COLO668 (cell line): ENCODE results near the gene APOBEC3H.

Experiments used
- DNase-seq: peaks from one replicate; lab custom pipeline; 2025; ENCODE audit not compliant: unreplicated experiment; lab: John Stamatoyannopoulos, UW

The APOBEC3H gene

DNA sequence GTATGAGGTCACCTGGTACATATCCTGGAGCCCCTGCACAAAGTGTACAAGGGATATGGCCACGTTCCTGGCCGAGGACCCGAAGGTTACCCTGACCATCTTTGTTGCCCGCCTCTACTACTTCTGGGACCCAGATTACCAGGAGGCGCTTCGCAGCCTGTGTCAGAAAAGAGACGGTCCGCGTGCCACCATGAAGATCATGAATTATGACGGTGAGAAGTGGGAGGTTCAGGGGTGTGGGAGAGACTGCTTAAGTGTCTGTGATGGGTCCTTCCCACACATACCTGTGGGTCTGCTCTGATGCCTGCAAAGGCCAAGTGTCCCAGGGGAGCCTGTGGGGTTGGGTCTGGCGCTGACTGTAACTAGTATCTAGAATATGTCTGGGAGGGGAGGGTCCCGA, 16.0 kb upstream of the APOBEC3H start:
- DNase-seq, result no peak

DNA sequence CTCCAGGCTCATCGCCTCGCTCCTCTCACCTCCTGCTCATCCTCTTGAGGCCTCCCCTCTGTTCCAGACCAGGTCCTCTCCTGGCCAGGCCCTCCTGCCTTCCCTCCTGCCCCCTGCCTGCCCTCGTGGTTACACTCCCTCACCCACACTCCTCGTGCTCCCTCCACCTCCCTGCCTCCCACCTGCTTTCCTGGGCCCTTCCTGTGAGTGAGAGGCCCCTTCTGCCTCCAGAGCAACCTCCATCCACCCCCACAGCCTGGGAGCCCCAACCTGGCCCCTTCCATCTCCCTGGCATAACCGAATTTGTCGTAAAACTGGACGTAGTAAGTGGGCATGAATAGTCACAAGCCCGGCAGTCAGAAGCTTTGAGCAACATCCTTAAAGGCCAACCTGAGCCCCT, 15.4 kb upstream of the APOBEC3H start:
- no peak for DNase-seq

DNA sequence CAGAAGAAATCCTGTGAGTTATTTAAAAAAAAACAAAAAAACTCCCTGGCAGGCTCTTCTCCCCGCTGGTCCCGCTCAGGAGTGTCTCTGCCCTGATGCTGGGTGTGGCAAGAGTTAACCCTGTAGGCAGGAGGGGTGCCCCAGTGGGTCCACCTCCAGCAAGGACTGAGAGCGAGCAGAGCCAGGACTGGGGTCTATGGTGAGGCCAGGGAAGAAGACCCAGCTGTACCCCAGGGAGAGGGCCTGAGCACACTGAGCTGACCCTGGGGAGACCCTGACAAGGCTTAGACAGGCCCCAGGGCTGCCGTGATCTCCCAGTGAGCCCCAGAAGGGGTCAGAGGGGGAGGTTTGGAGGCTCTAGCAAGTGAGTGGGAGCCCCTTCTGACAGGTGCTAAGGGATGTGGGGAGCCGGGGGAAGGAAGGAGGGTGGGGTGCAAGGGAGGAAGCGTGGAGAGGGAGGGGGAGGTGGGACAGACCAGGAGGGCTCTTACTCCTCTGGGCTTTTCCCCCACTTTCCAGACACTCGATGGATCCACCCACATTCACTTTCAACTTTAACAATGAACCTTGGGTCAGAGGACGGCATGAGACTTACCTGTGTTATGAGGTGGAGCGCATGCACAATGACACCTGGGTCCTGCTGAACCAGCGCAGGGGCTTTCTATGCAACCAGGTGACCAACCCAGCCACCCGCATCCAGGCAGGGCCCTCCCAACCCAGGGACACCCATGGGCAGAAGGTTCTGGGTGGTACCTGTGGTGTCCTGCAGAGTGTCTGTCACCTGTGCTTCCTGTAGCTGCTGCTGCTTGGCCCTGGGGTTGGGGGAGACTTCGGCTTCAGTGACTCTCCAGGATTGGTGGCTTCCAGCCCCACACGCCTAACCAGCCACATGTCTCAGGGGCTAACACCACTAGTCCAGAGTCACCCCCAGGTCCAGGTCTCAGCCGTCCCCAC, 13.6 kb upstream of the APOBEC3H start:
- DNase-seq, result no peak

DNA sequence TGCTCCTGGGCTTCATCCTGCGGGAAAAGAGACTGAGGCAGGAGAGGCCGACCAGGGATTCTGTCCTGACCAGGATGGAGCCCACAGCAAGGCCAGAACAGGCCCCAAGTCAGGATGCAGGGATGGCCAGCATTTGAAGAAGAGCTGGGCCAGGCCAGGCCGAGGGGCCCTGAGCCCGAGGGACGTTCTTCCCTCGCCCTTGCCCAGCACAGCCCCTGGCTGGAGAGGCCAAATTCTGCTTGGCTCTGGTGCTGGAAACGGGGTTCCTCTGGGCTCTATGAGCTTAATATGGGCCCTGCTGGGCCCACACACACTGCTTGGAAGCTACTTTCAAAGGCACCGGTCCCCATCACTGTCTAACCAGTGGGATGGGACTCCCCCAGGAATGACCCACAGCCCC, 12.4 kb upstream of the APOBEC3H start:
- no peak for DNase-seq

DNA sequence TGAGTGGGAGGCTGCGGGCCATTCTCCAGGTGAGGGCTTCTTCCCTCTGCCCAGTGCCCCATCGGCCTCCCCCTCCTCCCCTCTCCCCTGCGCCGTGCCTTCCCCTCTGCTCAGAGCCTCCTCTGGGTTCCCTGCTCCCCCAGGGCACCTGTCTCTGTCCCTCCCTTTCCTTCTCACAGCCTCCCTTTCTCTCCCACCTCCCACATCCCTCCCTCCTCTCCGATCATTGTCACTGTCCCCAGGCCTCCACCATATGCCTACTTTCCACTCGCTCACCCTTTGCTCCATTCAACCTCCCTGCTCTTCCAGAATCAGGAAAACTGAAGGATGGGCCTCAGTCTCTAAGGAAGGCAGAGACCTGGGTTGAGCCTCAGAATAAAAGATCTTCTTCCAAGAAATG, 9.9 kb upstream of the APOBEC3H start:
- DNase-seq, result no peak

DNA sequence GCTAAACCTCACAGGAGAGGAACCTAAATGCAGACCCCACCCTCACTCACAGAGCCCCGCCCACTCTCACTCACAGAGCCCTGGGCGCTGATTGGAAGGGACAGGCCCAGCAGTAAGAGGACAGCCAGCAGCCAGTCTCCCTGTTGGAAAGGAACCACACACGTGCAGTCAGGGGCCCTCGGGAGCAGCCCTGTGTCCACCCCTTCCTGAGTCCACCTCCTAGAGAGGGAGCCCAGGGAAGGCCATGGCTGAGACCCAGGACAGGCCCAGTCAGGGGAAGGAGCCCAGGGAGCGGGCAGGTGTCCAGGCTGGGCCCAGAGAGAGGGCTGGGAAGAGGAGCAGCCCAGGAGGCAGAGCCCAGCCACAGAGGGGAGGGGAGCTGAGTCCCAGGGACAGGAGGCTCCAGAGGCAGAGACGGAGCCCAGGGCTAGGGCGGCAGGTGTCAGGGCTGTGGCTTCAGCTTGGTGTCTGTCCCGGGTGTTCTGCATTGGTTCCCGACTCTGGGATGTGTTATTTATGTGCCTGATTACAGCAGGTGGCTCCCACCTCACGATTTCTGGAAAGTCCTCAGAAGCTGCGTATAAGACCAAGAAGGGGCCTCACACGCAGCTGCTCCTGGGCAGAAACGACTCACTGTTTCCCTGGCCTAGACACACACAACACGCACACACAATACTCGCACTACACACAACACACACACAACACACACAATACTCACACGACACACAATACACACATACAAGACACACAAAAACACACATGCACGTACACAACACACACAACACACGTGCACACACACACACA, 9.0 kb upstream of the APOBEC3H start:
- no peak for DNase-seq

DNA sequence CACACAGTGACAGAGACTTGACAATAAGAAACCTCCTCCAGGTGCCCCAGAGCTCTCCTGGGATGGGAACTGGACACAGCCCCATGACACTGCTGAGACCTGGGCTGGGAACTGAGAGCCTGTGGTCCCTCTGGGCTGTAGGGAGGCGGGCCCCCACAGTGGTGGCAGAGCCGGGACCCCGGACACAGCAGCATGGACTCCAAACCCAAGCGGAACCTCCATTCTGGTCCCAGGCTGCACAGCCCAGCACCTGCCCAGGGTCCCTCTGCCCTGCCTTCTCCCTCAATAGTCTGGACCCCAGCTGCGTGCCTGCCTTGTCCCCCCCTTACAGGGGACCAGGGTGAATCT, 8.4 kb upstream of the APOBEC3H start:
- DNase-seq, result no peak

DNA sequence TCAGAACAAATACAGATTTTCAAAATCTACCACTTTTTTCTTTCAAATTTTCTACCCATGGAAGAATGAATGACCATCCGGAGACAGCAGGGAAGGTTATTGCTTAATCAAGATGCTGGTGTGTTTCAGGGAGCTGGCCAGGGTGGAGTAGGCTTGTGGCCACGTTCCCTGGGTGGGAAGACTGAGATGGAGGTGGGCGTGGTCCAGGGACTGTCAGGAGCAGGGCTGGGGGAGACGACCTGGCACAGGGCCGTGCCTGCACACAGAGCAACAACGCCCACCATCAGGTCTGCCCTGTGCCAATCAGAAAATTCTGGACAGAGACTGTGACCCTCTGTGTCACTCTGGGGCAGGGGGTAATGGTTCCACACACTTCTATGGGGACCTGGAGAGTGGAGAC, 7.1 kb upstream of the APOBEC3H start:
- DNase-seq, result no peak

DNA sequence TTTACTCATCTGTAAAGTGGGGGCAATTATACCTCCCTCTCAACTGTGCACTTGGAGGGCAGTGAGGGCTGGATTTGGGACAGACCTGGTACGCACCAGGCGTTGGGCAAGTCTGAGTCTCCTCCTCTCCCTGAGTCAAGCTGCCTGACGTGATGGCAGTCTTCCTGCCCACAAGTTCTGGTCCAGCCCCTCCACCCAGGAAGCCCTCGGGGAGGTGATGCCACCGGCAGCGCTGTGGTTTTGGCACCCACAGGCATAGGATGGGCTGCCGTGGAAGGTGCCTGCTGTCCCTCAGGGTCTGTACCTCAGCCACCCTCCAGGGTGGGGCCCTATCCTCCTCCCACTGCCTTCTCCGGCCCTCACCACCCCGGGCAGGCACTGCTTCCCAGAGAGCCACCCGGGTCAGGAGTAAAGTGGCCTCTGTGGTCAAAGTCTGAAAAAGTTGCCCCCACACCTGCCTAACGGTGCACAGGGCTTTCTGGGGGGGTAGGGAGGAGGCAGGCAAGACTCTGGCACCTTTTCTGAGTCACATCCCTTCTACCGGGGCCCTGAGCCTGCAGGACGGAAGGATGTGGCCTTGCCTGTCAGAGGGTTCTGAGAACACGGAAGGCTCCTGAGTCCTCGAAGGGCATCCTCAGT, 6.5 kb upstream of the APOBEC3H start:
- DNase-seq, result no peak

DNA sequence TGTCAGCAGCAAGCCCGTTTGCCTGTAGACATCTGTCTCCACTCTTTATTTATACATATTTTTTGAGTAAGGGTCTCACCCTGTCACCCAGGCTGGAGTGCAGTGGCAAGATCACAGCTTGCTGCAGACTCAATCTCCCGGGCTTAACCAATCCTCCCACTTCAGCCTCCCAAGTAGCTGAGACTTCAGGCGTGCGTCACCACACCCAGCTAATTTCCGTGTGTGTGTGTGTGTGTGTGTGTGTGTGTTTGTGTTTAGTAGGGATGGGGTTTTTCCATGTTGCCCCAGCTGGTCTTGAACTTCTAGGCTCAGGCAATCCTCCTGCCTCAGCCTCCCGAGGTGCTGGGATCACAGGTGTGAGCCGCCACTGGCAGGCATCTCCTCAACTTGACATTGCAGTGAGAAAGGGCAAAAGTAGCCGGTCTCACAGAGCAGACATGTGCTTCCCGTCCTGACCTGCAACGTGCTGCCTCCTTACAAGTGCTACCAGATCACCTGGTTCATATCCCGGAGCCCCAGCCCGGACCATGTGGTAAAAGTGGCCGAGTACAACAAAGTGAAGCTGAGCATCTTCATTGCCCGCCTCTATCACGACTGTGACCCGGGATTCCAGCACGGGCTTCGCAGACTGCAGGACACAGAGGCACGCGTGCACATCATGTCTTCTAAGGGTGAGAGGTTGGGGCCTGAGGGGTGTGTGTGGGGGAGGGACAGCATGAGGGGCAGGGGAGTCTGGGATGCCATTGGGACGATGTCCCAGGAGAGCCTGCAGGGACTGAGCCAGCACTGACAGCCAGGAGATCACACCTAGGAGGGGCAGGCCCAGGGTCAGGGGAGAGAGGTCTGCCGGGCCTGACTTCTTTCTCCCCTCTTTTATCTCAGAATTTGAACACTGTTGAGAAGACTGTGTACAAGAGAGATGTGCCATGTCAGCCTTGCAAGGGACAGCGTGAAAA, 5.6 kb upstream of the APOBEC3H start:
- DNase-seq, result no peak

DNA sequence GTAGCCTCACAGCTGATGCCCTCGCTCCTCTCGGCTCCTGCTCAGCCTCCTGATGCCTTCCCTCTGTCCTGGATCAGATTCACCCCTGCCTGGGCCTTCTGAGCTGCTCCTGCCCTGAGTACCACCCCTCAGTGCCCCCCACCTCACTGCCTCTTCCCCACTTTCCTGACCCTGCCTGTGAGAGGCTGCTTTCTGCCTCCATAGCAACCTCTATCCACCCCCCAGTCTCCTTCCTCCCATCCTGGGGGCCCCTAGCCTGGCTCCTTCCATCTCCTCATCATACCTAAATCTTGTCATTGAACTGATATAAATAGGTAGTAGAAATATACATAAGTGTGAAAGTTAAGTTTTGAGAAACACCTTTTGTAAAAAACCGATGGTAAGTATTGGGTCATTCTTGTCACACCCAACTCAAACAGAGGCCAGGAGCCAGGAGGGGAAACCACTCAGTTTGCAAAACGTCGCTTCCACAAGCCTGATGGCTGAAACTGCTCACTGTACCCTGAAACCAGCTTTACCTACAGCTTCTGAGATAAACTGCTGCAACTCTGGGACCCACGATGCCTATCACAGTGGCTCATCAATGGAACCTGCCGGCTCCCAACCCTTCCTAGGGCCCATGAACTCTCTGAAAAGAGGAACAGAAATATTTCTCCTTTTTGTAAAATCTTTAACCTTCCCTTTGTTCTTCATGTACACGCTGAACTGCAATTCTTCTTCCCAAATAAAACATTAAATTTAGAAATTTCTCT, 4.8 kb upstream of the APOBEC3H start:
- DNase-seq, result no peak

DNA sequence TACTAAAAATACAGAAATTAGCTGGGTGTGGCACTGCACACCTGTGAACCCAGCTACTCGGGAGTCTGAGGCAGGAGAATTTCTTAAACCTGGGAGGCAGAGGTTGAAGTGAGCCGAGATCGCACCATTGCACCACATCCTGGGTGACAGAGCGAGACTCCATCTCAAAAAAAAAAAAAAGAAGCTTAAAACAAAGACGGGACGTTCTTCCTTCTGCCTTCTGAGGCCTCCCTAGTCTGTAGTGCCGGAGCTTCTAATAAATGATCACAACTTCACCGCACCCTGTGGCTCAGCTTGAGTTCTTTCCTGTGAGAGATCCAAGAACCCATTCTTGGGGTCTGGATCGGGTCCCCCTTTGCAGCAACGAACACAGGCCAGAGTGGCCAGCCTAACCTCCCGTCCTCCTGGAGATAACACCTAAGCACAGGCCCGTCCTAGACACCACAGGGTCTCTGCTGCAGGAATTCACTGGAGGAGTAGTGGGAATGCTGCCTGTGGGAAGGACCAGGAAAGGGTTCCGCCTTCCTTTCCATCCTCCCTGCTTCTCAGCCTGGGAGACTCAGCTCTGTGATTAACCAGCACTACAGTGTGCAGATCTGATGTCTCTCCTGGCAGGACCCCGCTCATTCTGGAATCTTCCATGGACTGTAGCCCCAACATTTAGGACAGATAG, 2.2 kb upstream of the APOBEC3H start:
- DNase-seq, result no peak

DNA sequence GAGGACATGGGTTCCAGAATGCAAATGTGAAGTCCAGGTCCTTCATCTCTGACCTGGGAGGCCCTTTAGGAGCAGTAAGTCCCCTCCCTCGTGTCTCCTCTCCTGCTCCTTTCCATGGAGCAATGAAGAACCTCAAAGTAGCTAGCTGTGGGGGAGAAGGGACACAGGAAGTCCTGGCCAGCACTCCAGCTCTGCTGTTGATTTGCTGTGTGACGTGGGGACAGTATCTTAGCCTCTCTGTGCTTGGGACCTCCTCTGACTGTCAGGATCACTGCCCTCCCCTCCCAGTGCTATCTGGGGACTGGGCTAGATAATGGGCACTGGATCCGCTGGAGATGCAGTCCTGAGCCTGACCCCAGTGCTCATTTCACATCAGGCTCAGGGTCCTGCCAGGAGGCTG, 1.1 kb upstream of the APOBEC3H start:
- DNase-seq, result no peak

DNA sequence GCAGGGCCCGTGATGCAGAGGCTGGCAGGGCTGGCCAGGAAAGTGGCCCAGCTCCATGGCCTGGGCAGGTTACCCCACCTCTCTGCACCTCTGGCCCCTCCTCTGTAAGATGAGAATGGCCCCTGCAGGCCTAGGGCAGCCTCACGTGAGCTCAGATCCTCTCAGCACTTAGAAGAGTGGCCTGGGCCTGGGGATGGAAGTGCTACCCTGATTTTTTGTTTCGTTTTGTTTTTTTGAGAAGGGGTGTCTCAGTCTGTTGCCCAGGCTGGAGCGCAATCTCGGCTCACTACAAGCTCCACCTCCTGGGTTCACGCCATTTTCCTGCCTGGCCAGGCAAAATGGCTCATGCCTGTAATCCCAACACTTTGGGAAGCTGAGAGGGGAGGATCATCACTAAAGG, 982 bp downstream of the APOBEC3H start:
- no peak for DNase-seq

DNA sequence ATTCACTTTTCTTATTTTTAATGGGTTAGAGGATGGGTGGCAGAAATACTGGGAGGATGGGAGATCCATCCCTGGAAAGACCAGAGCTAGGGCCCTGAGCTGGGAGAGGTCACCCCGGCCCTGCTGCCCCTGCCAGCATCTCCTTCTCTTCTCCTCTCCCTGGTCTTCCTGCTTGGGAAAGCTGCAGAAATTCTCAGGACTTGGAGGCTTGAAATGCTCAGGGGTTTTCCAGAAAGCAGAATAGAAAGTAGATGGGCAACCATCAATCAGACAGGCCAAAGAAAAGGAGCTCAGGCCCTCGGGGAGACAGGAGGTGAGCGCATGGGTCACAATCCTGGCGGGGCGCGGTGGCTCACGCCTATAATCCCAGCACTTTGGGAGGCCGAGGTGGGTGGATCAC, 1.5 kb downstream of the APOBEC3H start:
- no peak for DNase-seq

DNA sequence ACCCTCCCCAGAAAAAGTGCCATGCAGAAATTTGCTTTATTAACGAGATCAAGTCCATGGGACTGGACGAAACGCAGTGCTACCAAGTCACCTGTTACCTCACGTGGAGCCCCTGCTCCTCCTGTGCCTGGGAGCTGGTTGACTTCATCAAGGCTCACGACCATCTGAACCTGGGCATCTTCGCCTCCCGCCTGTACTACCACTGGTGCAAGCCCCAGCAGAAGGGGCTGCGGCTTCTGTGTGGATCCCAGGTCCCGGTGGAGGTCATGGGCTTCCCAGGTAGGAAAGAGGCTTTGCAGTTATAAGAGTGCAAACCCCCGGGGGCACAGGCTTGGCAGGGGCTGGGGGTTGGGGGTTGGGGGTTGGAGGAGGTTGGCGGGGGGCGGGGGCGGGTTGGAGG, 4.2 kb downstream of the APOBEC3H start:
- DNase-seq, result no peak

DNA sequence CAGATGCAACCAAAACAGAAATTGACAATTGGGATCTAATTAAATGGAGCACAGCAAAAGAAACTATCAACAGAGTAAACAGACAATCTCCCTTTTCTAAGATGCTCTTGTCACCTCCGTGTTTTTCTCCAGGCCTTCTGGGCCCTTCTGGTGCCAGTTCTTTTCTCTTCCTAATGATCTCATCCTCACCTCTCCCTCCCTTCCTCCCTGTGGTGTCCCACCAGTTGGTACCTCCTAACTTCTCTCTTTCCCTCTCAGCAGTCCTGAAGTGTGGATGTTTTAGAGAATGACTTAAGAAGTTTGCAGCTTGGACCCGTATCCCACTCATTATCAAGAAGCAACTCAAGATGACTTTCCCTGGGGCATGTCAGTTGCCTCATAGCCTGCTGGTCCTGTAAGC, 6.4 kb downstream of the APOBEC3H start:
- DNase-seq, result no peak

DNA sequence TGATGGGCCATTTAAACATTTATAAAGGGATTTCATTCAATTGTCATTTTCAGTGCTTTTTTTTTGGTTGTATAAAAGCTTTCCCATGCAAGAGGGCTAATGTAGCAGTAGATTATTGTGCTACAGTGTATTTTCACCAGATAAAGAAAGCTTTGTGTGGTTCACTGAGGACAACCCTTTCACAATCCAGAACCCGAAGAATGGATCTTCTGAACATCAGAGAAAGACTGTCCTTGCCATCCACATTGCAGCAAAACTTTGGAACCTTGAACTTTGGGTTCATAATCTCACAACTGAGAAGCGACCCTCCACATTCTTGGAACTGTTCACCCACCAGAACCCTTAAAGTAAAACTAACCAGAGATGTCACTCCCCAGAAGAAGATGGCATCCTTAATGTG, 9.3 kb downstream of the APOBEC3H start:
- no peak for DNase-seq

DNA sequence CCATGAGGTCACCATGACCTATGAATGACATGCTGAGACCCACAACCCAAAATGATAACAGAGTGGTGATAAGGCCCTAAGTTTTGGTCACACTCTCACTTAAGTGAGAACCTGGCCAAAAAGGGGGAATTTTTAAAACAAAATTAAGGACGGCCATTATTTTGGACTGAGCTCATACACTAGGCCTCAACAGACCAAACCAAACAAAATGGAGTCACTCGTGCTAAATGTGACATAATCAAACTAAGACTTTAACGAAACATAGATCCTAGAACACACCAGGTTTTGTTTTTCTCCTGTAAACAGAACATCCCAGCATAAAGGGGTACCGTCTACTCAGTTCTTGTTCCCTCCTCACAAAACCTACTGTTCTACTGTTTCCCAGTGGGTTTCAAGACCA, 11.4 kb downstream of the APOBEC3H start:
- DNase-seq, result no peak

DNA sequence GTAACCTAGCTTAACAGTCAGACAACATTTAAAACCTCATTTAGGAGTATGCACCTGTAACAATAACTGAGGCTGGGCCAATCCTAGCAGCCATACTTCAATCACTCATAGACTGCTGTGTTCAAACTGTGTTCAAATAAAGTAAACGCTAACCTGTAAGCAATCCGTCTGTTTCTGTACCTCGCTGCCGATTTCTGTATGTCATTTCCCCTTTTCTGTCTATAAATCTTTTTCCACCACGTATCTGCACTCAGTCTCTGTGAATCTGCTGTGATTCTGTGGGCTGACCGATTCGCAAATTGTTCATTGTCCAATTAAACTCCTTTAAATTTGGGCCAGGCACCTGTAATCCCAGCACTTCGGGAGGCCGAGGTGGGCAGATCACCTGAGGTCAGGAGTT, 12.3 kb downstream of the APOBEC3H start:
- DNase-seq, result no peak
